ENCODE measurements around the gene CSK. TPM values are rescaled to one million over a fixed set of nuclear protein-coding genes. Genes with fewer than 3 reads are reported as not detected.

The CSK gene
- total and polyA plus RNA-seq, 2 experiments from 2014 or later, result 13.6 to 27.5 TPM

DNA sequence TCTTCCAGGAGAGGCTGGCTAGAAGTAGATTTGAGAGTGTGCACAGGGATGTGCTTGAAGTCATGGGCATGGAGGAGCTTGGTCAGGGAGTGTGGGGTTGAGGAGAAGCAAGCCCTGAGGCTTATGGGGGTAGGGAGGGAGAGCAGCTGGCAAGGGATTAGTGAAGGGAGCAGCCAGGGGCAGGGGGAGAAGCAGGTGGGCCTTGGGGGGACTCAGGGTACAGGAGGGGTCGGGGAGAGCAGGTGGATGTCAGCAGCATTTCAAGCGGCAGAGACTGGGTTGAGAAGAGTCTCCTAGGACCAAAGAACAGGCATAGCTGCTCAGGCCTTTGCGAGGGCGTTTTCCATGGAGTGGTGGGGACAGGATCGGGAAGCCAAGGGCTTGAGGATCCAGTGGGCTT is 27.4 kb downstream of the CSK start:
- H3K9me2 ChIP-seq (ENCODE audit: insufficient read depth), result no peaks in the 10 kb centered on the region
- H3K79me2 ChIP-seq (replicated peaks; ENCODE audit: insufficient read depth), result no peaks in the 10 kb centered on the region
- peaks cover under 1% of the 10 kb centered on the region; the same call in 1 of the 3 replicates for H3K36me3 Mint-ChIP-seq (ENCODE audit: low read depth)
- no peak overlapping the region for H3K4me3 Mint-ChIP-seq
- H3K27me3 ChIP-seq (ENCODE audit: insufficient read depth), result no peaks in the 10 kb centered on the region
- no peak overlapping the region for H3K4me2 ChIP-seq
- DNase-seq (ENCODE audit: low spot score), result no peak
- no peak for ATAC-seq
- H3K4me3 ChIP-seq, result no peak overlapping the region
- no peak overlapping the region for H3K27ac Mint-ChIP-seq
- H3K9me3 Mint-ChIP-seq, result no peaks in the 10 kb centered on the region
- peaks cover 3% of the 10 kb centered on the region for H3K27me3 Mint-ChIP-seq (ENCODE audit: insufficient read depth, low read depth, poor library complexity)
- H3K27ac ChIP-seq (ENCODE audit: low read depth), result no peak overlapping the region
- H4K20me1 ChIP-seq (replicated peaks; ENCODE audit: insufficient read depth), result no peaks in the 10 kb centered on the region
- H3F3A ChIP-seq (replicated peaks; ENCODE audit: low read depth), result no peaks in the 10 kb centered on the region
- H3K36me3 ChIP-seq (ENCODE audit: insufficient read depth), result no peaks in the 10 kb centered on the region
- TF ChIP-seq POLR2AphosphoS5 (IDR thresholded peaks at IDR 0.05; ENCODE audit: low read depth) (no peak), EZH2phosphoT487 (IDR thresholded peaks at IDR 0.05; ENCODE audit: unreplicated experiment) (no peak), EZH2 (IDR thresholded peaks at IDR 0.05; ENCODE audit: low read depth, unreplicated experiment) (no peak), CREB1 (CRISPR knock-in tag; IDR thresholded peaks at IDR 0.05; ENCODE audit: low read depth) (no peak), ZNF114 (CRISPR knock-in tag; IDR thresholded peaks at IDR 0.05) (no peak), ZNF331 (CRISPR knock-in tag; IDR thresholded peaks at IDR 0.05; ENCODE audit: low read depth) (no peak), JUNB (IDR thresholded peaks at IDR 0.05; ENCODE audit: unreplicated experiment) (no peak), NANOG (IDR thresholded peaks at IDR 0.05; ENCODE audit: borderline replicate concordance) (no peak), STAT1 (IDR thresholded peaks at IDR 0.05; ENCODE audit: unreplicated experiment) (no peak)
- TF ChIP-seq, protein P1, sequence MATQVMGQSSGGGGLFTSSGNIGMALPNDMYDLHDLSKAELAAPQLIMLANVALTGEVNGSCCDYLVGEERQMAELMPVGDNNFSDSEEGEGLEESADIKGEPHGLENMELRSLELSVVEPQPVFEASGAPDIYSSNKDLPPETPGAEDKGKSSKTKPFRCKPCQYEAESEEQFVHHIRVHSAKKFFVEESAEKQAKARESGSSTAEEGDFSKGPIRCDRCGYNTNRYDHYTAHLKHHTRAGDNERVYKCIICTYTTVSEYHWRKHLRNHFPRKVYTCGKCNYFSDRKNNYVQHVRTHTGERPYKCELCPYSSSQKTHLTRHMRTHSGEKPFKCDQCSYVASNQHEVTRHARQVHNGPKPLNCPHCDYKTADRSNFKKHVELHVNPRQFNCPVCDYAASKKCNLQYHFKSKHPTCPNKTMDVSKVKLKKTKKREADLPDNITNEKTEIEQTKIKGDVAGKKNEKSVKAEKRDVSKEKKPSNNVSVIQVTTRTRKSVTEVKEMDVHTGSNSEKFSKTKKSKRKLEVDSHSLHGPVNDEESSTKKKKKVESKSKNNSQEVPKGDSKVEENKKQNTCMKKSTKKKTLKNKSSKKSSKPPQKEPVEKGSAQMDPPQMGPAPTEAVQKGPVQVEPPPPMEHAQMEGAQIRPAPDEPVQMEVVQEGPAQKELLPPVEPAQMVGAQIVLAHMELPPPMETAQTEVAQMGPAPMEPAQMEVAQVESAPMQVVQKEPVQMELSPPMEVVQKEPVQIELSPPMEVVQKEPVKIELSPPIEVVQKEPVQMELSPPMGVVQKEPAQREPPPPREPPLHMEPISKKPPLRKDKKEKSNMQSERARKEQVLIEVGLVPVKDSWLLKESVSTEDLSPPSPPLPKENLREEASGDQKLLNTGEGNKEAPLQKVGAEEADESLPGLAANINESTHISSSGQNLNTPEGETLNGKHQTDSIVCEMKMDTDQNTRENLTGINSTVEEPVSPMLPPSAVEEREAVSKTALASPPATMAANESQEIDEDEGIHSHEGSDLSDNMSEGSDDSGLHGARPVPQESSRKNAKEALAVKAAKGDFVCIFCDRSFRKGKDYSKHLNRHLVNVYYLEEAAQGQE (IDR thresholded peaks at IDR 0.05; ENCODE audit: unreplicated experiment), result no peak
- TF ChIP-seq, protein P2, sequence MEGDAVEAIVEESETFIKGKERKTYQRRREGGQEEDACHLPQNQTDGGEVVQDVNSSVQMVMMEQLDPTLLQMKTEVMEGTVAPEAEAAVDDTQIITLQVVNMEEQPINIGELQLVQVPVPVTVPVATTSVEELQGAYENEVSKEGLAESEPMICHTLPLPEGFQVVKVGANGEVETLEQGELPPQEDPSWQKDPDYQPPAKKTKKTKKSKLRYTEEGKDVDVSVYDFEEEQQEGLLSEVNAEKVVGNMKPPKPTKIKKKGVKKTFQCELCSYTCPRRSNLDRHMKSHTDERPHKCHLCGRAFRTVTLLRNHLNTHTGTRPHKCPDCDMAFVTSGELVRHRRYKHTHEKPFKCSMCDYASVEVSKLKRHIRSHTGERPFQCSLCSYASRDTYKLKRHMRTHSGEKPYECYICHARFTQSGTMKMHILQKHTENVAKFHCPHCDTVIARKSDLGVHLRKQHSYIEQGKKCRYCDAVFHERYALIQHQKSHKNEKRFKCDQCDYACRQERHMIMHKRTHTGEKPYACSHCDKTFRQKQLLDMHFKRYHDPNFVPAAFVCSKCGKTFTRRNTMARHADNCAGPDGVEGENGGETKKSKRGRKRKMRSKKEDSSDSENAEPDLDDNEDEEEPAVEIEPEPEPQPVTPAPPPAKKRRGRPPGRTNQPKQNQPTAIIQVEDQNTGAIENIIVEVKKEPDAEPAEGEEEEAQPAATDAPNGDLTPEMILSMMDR (conservative IDR thresholded peaks at IDR 0.05; ENCODE audit: low read depth in 2 of 2), result no peak
- TF ChIP-seq, protein P3, sequence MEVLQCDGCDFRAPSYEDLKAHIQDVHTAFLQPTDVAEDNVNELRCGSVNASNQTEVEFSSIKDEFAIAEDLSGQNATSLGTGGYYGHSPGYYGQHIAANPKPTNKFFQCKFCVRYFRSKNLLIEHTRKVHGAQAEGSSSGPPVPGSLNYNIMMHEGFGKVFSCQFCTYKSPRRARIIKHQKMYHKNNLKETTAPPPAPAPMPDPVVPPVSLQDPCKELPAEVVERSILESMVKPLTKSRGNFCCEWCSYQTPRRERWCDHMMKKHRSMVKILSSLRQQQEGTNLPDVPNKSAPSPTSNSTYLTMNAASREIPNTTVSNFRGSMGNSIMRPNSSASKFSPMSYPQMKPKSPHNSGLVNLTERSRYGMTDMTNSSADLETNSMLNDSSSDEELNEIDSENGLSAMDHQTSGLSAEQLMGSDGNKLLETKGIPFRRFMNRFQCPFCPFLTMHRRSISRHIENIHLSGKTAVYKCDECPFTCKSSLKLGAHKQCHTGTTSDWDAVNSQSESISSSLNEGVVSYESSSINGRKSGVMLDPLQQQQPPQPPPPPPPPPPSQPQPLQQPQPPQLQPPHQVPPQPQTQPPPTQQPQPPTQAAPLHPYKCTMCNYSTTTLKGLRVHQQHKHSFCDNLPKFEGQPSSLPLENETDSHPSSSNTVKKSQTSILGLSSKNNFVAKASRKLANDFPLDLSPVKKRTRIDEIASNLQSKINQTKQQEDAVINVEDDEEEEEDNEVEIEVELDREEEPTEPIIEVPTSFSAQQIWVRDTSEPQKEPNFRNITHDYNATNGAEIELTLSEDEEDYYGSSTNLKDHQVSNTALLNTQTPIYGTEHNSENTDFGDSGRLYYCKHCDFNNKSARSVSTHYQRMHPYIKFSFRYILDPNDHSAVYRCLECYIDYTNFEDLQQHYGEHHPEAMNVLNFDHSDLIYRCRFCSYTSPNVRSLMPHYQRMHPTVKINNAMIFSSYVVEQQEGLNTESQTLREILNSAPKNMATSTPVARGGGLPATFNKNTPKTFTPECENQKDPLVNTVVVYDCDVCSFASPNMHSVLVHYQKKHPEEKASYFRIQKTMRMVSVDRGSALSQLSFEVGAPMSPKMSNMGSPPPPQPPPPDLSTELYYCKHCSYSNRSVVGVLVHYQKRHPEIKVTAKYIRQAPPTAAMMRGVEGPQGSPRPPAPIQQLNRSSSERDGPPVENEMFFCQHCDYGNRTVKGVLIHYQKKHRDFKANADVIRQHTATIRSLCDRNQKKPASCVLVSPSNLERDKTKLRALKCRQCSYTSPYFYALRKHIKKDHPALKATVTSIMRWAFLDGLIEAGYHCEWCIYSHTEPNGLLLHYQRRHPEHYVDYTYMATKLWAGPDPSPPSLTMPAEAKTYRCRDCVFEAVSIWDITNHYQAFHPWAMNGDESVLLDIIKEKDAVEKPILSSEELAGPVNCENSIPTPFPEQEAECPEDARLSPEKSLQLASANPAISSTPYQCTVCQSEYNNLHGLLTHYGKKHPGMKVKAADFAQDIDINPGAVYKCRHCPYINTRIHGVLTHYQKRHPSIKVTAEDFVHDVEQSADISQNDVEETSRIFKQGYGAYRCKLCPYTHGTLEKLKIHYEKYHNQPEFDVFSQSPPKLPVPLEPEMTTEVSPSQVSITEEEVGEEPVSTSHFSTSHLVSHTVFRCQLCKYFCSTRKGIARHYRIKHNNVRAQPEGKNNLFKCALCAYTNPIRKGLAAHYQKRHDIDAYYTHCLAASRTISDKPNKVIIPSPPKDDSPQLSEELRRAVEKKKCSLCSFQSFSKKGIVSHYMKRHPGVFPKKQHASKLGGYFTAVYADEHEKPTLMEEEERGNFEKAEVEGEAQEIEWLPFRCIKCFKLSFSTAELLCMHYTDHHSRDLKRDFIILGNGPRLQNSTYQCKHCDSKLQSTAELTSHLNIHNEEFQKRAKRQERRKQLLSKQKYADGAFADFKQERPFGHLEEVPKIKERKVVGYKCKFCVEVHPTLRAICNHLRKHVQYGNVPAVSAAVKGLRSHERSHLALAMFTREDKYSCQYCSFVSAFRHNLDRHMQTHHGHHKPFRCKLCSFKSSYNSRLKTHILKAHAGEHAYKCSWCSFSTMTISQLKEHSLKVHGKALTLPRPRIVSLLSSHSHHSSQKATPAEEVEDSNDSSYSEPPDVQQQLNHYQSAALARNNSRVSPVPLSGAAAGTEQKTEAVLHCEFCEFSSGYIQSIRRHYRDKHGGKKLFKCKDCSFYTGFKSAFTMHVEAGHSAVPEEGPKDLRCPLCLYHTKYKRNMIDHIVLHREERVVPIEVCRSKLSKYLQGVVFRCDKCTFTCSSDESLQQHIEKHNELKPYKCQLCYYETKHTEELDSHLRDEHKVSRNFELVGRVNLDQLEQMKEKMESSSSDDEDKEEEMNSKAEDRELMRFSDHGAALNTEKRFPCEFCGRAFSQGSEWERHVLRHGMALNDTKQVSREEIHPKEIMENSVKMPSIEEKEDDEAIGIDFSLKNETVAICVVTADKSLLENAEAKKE (CRISPR knock-in tag; IDR thresholded peaks at IDR 0.05), result no peak
- TF ChIP-seq, protein P4, sequence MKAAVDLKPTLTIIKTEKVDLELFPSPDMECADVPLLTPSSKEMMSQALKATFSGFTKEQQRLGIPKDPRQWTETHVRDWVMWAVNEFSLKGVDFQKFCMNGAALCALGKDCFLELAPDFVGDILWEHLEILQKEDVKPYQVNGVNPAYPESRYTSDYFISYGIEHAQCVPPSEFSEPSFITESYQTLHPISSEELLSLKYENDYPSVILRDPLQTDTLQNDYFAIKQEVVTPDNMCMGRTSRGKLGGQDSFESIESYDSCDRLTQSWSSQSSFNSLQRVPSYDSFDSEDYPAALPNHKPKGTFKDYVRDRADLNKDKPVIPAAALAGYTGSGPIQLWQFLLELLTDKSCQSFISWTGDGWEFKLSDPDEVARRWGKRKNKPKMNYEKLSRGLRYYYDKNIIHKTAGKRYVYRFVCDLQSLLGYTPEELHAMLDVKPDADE (IDR thresholded peaks at IDR 0.05), result no peak
- H3K4me1 Mint-ChIP-seq, result peaks cover 12% of the 10 kb centered on the region; the same call in 2 of the 3 replicates
- no peak overlapping the region; the same call in 1 of the 2 replicates for H2AFZ ChIP-seq
- H3K4me1 ChIP-seq (ENCODE audit: insufficient read depth), result peaks cover 3% of the 10 kb centered on the region; the same call in 1 of the 2 replicates

All from GM23338 (cell line).